ENCODE results near the gene IMMP2L. TPM values are rescaled to one million over a fixed set of nuclear protein-coding genes. Genes with fewer than 3 reads are reported as not detected.
A peak's percentile ranks its signal among the peaks of the same experiment; 100 is the strongest.

The IMMP2L gene
- total and polyA plus RNA-seq, 2 of the 4 experiments (the other 2 are of a cell fraction), result 5.8 to 9.3 TPM

- no CpG with 5 or more reads among the region's 5 CpGs for WGBS, 2 experiments (ENCODE audit: extremely low coverage in 2 of 2, insufficient read length in 1 of 2)
- in situ Hi-C loops (cut with MboI; ENCODE audit: low sequenced_read_pairs), result no loop called here
Observed at GRCh38 chr7:111012799-111013675, 549.3 kb downstream of the IMMP2L start.

More at GRCh38 chr7:111012799-111013675, 549.3 kb downstream of the IMMP2L start:
- no peak overlapping the region for H3K9ac ChIP-seq (ENCODE audit: low read depth, low read length)
- no peaks in the 10 kb centered on the region for H4K20me1 ChIP-seq (ENCODE audit: insufficient read depth, low read length)
- no peak overlapping the region for H3K4me2 ChIP-seq (ENCODE audit: low read depth, low read length)
- dilution Hi-C loops (cut with HindIII; ENCODE audit: low sequenced_read_pairs, unreplicated experiment) (no loop called here), intact Hi-C loops (cut with micrococcal nuclease) (no loop called here)
- H4K91ac ChIP-seq (ENCODE audit: insufficient read depth, low read depth, low read length), result no peak overlapping the region
- no peaks in the 10 kb centered on the region for H3K9me3 ChIP-seq (ENCODE audit: control insufficient read depth, insufficient read depth, low read length)
- no peaks in the 10 kb centered on the region for H3K36me3 ChIP-seq (ENCODE audit: control insufficient read depth, insufficient read depth, low read length)
- no peak overlapping the region for H3K27ac ChIP-seq (ENCODE audit: insufficient read depth, low read length)
- no TSS peak for BruUV-seq (replicated peaks)
- H3K4ac ChIP-seq (ENCODE audit: low read depth, low read length), result no peak overlapping the region
- no peak overlapping the region for H4K5ac ChIP-seq (ENCODE audit: low read depth, low read length)
- no peak overlapping the region for H4K8ac ChIP-seq (ENCODE audit: low read depth in 2 of 2, low read length in 2 of 2)
- H3K56ac ChIP-seq (ENCODE audit: extremely low read depth, insufficient read depth, low read length), result no peak overlapping the region
- ChIA-PET CTCF (no interaction called here), POLR2A (ENCODE audit: unreplicated experiment) (no interaction called here)
- no peaks in the 10 kb centered on the region for H3K9me1 ChIP-seq (ENCODE audit: insufficient read depth, low read length)
- H3K14ac ChIP-seq (replicated peaks; ENCODE audit: low read depth, low read length), result no peak overlapping the region
- no peak overlapping the region for H2BK120ac ChIP-seq (ENCODE audit: low read depth, low read length)
- DNase-seq (no peak), ATAC-seq (ENCODE audit: low read depth) (no peak)
- no peak overlapping the region for H2BK5ac ChIP-seq (ENCODE audit: low read depth, low read length, poor library complexity, severe bottlenecking)
- H3K18ac ChIP-seq (ENCODE audit: low read depth, low read length), result no peak overlapping the region
- H2BK15ac ChIP-seq (ENCODE audit: low read depth, low read length), result no peak overlapping the region
- H2BK20ac ChIP-seq (ENCODE audit: low read depth, low read length), result peak overlapping the region; percentile 14; the same call in 1 of the 2 replicates
- TF ChIP-seq NFE2L2 (IDR thresholded peaks at IDR 0.05; ENCODE audit: low read depth, low read length) (no peak), SMC3 (IDR thresholded peaks at IDR 0.05; ENCODE audit: low read depth, low read length) (no peak), CEBPB (IDR thresholded peaks at IDR 0.05; ENCODE audit: low read depth, low read length) (no peak), MAFK (IDR thresholded peaks at IDR 0.05; ENCODE audit: low read depth, low read length) (no peak), FOS (IDR thresholded peaks at IDR 0.05; ENCODE audit: low read depth, low read length) (no peak)
- H3K4me3 ChIP-seq (ENCODE audit: insufficient read depth, low read depth, low read length), result no peak overlapping the region
- no peak overlapping the region for H2AK9ac ChIP-seq (replicated peaks; ENCODE audit: low read depth, low read length, poor library complexity)
- H2AFZ ChIP-seq (replicated peaks; ENCODE audit: low read length, poor library complexity), result peak overlapping the region; percentile 18
- H3K23ac ChIP-seq (ENCODE audit: low read depth, low read length), result no peak overlapping the region
- no peak overlapping the region for H2AK5ac ChIP-seq (ENCODE audit: low read depth, low read length)
- H3K27me3 ChIP-seq (ENCODE audit: control insufficient read depth, insufficient read depth, low read length), result no peaks in the 10 kb centered on the region
- no peaks in the 10 kb centered on the region; the same call in 1 of the 2 replicates for H3K4me1 ChIP-seq (ENCODE audit: control insufficient read depth, insufficient read depth, low read length)
- no peaks in the 10 kb centered on the region for H3K79me1 ChIP-seq (ENCODE audit: low read depth in 1 of 2, low read length in 2 of 2)
